RWPE1 (cell line): ENCODE data around the gene DDX39A.

Experiments used
- CTCF ChIA-PET: fragments of 350-600 bp; sonication (Branson Sonifier 250); formaldehyde crosslinking; extraction: SDS; loops from one replicate; lab custom pipeline; 2021; lab: Yijun Ruan, JAX
- POLR2A ChIA-PET: fragments of 400-600 bp; formaldehyde crosslinking; extraction: SDS; loops from one replicate; lab custom pipeline; 2020; ENCODE audit warnings: antibody characterized with exemption; ENCODE audit not compliant: low non-redundant PET; lab: Yijun Ruan, JAX
- DNase-seq: peaks from one replicate; pipeline ENCODE4 v3.0.0; 2012; ENCODE audit warnings: low spot score
- H3K27ac ChIP-seq: fragments of 450-650 bp; 2 replicates; pipeline ENCODE4 v1.5.1; 2017
- CTCF ChIP-seq: fragments of 450-650 bp; conservative IDR thresholded peaks from 2 replicates; pipeline ENCODE4 v1.5.1; 2017; ENCODE audit warnings: low read depth, mild to moderate bottlenecking

Gene DDX39A

DNA sequence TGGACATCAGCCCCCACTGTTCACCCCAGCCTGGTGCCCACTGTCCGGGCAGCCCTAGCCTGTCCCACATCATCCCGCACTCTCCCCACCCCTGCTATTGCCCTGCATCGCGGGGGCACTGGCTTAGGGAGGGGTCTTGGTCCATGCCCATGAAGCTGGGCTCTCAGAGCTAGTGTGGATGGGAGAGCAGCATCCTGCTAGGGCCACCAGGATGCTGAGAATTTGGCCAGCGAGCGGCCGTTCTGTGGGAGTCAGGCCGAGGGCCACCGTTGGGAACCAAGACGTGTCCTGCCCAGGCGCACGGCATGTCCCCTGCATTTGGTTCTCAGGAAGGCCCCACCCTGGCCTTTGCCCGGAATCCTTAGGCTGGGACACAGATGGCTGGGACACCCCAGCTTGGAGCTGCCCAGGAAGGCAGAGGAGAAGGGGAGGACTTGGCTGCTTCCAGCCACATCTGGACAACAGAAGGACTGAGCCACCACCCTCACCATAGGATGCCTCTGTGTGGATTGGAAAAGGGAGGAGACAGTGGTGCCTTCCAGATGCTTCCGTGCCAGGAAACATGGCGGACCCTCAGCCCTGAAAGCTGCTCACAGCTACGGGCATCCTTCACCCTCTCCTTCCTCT, 23.3 kb downstream of the DDX39A start:
- no peak for TF ChIP-seq CTCF
- ChIA-PET POLR2A (interaction anchor here (0.6 kb wide), 1 partner anchor 357 kb away, joined by 3 read pairs; no protein-coding TSS in a partner anchor), CTCF (no interaction called here)
- DNase-seq, result no peak
- H3K27ac ChIP-seq, result no peak overlapping the region

- peak overlapping the region; percentile 42 for H3K27ac ChIP-seq
- POLR2A ChIA-PET, result no interaction called here
- no peak for DNase-seq
- no peak for TF ChIP-seq CTCF
- CTCF ChIA-PET, result no interaction called here
Observed at GRCh38 chr19:14395262-14395661, 23.9 kb downstream of the DDX39A start.

DNA sequence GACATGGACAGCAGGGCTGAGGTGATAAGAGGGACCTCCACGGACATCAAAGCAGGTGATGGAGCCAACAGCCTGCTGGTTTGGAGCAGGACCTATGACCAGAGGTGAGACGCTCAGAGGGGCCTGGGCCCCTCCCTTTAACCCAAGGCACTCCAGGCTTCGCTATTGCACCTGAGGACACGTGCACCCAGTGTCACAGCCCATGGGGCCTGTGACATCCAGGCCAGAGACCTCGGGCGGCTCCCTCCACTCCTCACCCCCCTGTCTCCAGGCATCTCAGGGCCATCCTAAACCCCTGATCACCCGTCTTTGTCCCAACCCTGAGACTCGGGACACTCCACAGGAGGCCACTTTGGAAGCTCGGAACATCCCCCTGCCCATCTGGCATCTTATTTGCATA, 25.0 kb downstream of the DDX39A start:
- ChIA-PET POLR2A (no interaction called here), CTCF (no interaction called here)
- peak overlapping the region; percentile 42 for H3K27ac ChIP-seq
- DNase-seq, result no peak
- TF ChIP-seq CTCF, result no peak

GRCh38 chr19:14393329-14393728, 25.8 kb downstream of the DDX39A start:
- ChIA-PET CTCF (no interaction called here), POLR2A (no interaction called here)

GRCh38 chr19:14391156-14391821, 27.9 kb downstream of the DDX39A start:
- ChIA-PET CTCF (no interaction called here), POLR2A (no interaction called here)
- peak overlapping the region; percentile 12; the same call in 1 of the 2 replicates for H3K27ac ChIP-seq
- DNase-seq, result no peak
- no peak for TF ChIP-seq CTCF

More at GRCh38 chr19:14393329-14393728, 25.8 kb downstream of the DDX39A start:
- DNase-seq, result no peak
- no peak for TF ChIP-seq CTCF
- H3K27ac ChIP-seq, result peak overlapping the region; percentile 42

DNA sequence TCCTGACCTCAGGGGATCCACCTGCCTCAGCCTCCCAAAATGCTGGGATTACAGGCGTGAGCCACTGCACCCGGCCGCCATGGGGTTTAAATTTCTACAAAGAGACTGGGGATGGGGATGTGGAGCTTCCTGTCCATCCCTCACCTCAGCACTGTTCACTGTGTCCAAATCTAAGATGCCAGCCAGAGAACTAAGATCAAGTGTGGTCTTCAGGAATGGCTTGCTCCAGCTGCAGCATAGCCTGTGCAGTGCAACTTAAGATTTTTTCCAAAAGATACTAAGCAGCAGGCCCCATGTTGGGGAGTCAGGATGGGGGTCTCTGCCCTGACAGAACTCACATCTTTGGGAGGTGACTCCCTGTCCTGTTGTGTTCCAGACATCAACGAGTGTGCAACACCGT, 28.6 kb downstream of the DDX39A start:
- TF ChIP-seq CTCF, result no peak
- POLR2A ChIA-PET, result no interaction called here
- CTCF ChIA-PET, result no interaction called here

More for the DNA sequence above, 28.6 kb downstream of the DDX39A start:
- H3K27ac ChIP-seq, result no peak overlapping the region
- DNase-seq, result no peak
